Measurements from ENCODE around the gene TMUB1.

Gene TMUB1

DNA sequence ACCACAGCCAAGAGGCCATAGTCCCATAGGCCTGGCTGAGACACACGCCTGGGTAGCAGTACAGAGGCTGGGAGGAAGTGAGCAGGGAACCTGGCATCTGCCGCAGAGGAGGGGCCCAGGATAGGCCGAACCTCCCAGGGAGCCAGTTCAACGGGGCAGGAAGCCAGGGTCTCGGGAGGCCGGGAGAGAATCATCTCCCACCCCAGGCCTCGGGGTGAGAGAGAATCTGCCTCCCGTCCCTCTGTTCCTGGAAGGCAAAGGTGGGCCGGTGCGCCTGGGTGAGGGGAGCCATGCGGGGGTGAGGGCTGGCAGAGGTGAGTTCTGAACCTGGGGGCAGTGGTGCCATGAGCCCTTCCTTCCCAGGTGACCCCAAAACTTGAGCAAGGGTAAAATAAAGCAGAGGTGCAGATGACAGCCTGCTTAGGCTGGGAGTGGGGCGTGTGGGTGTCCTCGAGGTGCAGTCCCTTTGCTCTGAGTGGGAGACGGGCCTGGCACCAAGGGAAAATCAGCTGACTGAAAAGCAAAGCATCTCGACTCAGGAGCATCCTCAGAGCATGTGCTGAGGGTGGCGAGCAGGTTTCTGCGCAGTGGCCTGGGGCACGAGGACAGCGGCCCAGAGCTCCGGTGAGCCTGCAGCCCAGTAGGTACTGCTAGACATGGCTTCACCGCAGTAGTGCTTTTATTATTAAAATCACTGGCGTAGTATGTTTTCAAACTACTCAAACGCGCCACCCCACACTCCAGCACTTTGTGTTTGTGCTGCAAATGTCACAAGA lies 18.5 kb upstream of the TMUB1 start:
- no peak for DNase-seq

DNA sequence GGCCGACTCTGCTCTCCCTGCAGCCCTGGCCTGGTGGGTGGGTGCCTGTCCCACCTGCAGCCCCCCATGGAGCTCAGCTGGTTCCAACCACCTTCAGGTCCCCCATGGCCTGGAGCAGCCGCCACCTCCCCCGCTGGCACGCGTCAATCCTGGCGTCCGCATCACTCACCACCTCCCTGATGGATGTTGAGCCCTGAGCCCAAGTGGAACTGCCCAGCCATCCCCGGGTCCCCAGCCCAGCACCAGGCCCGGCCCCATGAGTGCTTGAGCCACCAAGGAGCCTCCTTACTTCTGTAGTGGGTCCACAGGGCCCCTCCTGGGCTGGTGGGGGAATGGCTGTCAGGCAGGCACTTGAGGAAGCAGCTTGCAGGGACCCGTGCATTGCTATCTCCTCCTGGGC lies 17.6 kb upstream of the TMUB1 start:
- DNase-seq, result no peak

DNA sequence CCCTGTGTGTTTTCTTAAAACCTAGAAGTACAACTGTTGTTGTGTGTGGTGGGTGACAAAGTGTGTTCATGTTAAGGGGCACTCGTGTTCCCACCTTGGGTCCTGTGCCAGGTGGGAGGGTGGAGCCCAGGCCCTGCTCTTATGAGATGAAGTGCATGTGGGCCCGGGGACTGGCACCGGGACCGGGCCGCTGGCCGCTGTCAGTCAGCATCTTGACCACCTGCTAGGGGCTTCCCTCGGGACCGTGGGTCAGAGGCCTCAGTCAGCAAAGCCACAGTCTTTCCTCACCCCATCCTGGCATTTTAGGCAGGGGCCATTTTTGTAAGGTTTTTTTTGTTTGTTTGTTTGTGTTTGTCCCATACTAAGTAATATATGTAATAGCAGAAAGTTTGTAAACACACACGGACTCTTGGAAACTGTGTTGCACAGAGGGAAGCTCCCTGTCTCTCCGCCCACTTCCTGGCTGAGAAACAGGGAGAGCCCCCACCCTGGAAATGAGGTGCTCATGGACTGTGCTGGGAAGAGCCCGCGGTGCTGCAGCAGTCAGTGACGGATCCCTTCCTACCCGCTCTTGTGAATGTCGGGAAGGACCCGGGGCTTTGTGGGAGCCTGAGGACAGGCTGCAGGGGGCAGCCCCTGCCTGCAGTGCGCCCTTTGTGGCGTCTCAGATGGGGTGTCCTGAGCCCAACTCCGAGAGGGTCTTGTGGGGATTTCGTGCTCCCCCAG lies 16.4 kb upstream of the TMUB1 start:
- DNase-seq, result no peak

DNA sequence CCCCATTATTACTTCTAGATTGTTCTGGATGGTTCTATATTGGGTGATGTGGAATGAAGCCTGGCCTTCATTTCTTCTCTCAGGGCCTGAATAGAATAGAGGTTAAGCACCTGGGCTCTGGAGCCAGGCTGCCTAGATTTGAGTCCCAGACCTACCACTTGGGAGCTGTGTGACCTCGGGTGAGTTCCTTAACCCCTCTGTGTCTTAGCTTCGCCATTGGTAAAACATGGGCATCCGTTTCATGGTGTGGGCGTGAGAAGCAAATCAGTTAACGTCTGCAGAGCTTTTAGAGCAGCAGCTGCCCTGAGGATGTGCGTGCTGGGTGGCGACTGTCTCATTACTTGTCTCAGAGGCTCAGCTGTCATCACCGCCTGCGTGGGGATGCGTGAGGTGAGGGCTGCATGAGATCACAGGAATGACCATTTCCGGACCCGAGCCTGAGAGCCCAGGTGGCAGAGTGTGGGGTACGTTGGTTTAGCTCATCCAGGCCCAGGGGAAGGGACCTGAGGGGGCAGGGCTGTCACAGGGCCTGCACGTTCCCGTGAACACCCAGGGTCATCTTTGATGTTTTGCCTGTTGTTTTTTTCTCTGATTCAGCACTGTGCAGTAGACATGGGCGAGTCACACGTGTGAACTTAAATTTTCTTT lies 12.7 kb upstream of the TMUB1 start:
- DNase-seq, result no peak

DNA sequence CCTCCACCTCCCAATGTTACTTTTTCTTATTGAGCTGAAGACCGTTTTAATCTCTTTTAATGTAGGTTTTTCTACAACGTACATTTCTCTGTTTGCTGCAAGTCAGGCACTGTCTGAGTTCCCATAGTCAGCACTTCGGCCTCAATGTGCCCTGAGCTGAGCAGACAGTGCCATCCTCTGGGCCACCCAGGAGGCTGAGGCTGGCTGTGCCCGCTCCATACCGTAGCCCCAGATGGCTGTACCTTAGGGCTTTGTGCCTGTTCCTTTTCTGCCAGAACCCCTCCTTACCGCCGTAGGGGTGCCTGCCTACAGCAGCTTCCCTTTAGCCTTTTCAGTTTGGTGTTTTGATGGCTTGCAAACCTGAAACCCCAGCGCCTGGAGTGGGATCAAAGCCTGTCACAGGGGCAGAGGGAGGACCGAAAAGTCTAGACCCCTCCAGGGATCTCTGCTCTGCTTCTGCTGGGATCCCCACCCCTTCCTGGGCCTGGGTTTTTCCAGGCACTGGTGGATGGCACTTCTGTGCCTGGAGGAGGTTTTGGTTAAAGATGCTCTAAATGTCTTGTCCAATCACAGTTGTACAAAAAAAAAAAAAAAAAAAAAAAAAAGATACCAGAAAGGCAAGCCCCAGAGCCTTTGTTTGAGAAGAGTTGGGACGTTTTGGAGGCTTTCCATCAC lies 12.0 kb upstream of the TMUB1 start:
- DNase-seq, result no peak

DNA sequence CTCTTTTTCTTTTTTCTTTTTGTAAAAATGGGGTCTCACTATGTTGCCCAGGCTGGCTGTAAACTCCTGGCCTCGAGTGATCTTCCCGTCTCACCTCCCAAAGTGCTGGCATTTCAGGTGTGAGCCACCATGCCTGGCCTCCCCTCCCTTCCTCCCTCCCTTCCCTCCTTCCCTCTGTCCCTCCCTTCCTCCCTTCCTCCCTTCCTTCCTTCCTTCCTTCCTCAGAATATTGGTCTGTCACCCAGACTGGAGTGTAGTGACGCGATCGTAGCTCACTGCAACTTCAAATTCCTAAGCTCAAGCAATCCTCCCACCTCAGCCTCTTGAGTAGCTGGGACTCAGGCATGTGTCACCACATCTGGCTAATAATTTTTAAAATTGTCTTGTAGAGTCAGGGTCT lies 11.4 kb upstream of the TMUB1 start:
- DNase-seq, result no peak

DNA sequence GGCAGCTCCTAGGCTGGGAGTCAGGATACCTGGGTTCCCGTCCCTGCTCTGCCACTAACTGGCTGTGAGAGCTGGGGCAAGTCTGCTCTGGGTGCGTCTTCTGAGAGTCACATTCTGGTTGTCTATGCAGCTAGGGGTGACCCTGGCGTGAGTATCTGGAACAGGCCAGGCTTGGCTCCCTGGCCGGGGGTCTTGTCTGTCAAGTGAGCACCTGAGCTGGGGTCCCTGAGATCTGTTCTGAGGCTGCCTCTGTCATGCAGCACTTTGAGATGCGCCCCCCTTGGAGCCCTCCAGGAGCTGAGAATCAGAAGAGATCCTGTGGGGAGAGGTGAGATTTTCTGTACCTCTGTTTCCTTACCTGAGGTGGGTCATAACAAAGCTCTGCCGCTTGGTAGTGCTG lies 10.5 kb upstream of the TMUB1 start:
- no peak for DNase-seq

DNA sequence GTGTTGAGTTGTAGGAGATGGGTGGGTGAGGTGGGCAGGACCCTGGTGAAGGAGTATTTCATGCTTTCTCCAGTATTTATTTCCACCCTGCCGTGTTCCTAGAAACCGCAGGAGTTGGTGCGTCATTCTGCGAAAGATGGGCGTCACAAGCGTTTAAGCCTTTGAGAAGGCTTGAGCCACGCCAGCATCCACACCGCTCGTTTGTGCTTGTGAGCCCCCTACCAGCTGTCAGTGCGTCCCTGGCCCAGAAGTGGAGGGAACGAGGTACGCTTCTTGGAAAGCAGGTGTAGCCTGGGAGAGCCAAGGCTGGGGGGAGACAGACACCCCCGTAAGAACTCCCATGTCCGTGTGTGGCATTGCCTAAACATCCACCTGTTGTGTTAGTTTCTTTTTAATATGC lies 8.7 kb upstream of the TMUB1 start:
- no peak for DNase-seq

DNA sequence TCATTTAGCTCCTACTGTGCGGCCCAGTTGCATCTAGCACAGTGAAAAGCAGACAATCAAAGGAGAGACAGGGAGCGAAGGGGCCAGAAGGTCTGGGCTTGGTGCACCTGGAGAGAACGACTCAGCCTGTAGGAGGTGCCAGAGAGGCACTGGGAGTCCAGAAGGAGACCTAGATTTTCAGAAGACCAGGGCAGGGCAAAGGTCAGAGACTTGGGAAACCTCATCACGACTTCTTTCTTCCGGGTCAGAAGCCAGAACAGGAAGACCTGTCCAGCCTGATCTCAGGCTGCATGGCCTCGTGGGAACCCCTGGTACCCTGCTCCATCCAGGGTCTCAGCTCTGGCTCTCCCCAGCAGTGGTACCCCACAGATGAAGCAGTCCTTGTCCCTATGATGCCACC lies 8.1 kb upstream of the TMUB1 start:
- DNase-seq, result no peak

DNA sequence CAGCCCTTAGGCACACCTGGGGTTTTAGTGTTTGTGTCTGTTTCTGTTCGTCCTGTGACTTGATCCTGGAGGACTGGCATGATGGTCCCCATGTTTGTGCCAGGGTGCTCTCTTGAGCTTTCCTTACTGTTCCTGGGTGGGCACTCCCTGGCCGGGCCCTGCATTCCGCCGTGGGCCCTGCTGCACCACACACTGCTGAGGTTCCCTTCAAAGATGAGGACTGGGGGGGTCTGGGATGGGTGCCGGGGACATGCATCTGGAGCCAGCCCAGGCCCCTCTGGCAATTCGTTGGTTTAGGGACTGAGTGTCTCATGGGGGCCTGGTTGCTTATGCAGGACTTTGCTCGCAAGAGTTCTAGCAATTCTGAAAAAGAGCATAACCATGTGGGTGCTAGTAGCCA lies 7.7 kb upstream of the TMUB1 start:
- no peak for DNase-seq

DNA sequence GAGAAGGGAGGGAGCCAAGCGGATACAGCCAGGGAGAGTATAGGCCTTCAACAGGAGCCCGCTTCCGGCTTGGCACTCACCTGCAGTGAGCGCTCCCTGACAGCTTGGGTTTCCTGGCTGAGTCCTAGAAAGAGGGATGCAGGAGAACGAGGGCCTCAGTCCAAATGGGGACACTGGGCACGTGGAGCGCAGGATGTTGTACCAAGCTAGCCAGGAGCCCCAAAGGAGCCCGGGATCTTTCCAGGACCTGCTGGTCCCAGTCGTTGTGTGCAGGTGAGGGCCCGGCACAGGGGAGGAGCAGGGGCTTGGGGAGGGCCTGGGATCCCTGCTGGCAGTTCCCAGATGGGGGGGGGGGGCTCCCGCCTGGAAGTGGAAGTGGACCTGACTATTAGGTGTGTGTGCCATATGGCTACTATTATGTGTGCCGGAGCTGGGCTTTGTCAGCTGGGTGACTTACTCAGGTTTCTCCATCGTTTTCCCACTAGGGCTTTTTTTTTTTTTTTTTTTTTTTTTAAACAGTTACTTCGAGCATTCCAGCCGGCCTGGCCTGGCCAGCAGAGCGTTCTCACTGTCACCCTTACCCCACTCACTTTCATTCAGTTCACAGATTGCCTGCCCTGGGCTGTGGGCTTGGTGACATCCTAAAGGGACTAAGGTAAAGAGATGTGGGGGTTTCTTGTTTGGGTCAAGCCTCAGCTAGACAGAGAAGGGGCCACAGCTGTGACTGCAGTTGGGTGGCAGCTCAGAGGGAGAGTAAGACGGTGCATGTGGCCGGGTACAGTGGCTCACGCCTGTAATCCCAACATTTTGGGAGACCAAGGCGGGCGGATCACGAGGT lies 6.8 kb upstream of the TMUB1 start:
- no peak for DNase-seq

DNA sequence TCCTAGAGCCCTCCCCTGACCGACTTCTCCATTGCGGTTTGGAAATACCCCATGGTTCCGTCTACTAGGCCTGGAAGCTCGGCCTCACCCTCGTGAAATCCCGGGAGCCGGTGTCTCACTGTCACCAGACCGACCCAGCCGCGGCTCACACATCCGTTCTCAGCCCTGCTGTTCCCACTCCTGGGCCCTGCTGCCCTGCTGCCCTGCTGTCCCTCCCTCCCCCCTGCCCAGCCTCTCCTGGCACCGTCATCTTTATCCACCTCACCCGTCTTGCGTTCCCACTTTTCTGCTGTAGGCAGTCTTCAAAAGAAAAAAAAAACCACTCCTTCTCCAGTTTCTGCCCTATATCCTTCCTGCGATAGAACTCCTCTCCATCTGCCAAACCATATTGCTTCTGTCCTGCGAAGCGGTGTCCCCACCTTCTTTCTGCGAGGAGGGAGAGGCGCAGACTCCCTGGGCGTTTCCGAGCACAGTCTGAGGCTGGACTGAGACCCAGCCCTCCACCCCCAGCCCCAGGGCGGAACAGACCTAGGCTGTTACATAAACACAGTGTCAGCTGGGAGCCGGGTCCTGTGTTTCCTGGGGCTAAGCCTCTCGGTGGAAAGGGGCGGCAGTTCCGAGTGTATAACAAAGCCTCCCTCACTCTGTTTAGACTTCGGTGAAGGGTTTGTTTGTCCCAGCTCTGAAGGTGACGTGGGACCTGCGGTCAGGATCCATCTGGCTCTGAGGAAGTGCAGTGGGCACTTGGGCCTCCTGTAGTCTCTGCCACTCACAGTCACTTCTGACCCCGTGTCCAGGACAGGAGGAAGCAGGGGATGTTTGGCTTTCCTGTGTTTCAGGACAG lies 5.8 kb upstream of the TMUB1 start:
- no peak for DNase-seq

DNA sequence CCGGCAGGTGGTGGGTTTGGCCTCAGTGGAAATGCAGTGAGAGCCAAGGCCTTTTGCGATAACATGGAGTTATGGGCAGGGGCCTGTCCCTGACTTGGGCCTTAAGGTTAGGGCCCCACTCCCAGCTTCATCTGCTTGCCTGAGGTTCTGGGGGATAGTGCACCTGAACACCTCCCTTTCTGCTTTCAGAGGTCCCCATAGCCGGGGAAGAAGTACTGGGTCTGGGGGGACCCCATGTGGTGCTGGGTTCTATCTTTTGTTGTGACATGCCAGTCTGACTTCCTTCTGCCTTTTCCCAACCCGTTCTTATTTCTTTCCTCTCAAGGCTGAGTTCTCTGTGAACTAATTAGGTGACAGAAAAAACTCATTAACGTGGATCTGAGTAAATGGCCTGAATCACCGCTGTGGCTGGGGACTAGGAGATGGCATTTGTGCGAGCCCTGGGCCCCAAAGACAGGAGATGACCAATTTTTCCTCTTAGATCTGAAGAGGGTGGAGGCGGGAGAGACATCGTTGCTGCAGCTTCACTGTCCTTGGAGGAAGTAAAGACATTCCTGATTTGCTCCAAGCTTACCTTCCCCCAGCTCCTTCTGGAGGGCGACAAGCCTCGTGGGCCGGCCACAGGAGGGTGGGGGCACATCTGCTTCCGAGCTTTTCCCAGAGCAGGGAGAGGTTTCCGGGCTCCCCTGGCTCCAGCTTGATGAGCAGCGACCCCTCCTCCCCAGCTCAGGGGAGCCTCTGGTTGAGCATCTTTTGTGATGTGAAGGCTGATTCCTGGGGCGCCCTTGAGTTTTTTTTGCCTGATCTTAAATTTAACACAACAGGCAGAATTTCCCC lies 4.9 kb upstream of the TMUB1 start:
- no peak for DNase-seq

DNA sequence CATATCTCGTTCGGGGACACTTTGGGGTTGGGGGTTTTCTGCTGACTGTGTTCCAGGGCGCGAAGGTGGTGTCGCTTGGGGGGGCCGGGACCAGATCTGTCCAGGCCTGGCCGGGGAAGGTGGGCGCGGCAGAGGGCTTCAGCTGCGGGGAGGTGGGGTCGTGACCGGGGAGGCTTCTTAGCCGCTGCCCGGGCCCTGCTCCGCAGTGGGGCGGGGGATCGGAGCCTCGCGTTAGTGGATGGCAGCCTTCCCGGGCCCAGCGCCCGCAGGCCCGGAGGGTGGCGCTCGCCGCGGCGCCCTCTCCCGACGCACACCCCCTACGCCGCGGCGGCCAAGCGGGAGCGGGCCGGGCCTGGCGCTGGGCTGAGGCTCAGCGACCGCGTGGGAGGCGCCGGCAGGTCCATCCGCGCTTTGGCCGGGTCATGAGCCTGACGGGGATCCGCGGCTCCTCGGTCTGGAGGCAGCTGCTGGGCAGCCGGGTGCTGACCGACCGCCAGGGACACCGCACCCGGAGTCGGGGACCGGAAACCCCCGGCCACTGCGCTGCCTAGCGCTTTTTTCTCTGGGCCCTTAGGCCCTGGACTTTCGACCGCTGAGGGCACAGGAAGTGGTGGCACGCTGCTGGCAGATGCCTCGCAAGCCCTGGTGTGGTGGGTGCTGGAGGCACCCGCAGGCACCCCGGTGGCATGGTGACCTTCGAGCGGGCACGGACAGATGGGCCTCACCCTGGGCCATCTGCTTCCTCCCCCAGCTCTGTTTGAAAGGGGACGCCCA lies 4.1 kb upstream of the TMUB1 start:
- peak; percentile 23 for DNase-seq

DNA sequence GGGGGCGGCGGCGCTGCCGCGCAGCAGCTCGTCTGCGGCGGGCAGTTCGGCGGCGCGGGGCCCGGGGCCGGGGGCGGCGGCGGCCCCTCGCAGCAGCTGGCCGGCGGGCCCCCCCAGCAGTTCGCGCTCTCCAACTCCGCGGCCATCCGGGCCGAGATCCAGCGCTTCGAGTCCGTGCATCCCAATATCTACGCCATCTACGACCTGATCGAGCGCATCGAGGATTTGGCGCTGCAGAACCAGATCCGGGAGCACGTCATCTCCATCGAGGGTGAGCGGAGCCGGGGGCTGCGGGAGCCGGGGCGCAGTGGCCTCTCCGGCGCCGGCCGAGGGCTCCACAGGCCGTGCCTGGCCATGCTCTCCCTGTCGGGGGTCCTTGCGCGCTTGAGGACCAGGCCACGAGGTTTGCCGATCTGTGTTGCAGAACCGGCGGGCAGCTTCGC lies 3.5 kb upstream of the TMUB1 start:
- DNase-seq, result no peak

DNA sequence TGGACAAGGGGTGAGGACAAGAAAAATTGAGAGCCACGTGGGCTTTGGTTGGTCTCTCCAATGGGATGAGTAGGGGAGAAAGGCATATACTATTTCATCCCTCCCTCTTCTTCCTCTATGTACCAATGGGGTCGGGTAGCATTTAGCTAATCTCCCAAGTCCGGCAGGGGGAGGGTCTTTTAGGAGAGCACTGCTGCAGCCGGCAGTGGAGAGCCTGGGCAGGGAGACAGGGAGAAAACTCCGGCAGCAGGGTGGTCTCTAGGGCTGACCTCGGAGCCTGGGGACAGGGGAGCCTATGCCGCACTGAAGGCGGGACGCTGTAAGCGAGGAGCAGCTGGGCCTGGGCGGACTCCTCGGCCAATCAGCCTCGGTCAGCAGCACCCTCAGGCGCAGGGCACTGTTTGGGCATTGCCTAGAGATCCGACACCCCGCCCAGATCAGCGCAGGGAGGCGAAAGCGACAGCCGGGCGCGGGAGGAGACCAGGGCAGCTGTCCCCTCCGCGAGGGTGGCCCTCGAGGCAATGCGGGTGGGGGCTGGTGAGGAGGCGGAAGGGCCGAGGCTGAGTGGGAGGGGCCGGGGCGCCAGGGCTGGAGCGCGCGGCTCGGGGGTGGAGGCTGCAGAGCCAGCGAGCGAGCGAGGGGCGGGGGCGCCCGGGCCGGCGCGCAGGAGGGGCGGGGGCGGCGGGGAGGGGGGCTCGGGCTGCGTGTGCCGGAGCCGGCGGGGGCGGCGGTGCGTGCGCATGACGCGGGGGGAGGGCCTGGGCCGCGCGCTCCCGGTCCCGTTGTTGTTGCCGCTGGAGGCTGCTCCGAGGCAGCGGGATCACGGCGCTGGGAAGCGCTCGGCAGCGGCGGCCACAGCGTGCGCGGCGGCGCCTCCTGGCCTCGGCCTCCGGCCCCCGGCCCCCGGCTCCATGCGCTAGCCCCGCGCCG lies 2.7 kb upstream of the TMUB1 start, which contains the start of gene AGAP3:
AGAP3 (plus strand) TSS at position 785 of the 930 bp plus-strand sequence. CDS start 267 bp downstream, outside the sequence.
- DNase-seq, result peak; percentile 34

DNA sequence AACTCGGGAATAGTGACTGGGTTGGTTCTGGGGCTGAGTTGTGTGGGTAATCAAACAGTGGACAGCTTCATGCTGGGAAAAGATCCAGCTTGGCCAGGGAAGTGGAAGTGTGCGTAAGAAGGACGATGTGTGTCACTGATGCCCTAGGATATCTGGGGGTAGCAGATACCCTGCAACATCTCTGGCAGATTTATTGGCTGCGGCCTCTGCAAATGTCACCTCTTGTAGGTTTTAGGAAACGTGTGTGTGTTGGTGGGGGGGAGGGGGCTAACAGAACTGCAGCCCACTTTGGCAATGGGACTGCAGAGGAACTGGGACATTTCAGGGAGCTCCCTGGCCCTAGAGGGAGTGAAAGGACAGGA lies 2.0 kb upstream of the TMUB1 start:
- no peak for DNase-seq

DNA sequence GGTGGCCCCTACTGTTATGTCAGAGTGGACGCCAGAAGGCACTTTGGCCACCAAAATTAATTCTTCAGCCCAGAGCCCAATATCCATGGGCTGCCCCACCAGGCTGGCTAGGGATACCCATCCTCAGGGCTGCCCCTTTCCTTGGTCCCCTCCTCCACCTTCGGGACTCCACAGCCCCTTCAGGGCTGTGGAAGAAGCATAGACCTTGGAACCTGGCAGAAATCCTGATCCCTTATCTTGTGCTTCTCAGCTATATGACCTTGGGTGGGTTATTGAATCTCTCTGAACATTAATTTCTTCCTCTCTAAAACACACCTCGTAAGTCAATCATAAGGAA lies 499 bp upstream of the TMUB1 start:
- no peak for DNase-seq

Measured in GOT3 (cell line).